Measurements from ENCODE around the gene POU2F1.

Gene POU2F1

DNA sequence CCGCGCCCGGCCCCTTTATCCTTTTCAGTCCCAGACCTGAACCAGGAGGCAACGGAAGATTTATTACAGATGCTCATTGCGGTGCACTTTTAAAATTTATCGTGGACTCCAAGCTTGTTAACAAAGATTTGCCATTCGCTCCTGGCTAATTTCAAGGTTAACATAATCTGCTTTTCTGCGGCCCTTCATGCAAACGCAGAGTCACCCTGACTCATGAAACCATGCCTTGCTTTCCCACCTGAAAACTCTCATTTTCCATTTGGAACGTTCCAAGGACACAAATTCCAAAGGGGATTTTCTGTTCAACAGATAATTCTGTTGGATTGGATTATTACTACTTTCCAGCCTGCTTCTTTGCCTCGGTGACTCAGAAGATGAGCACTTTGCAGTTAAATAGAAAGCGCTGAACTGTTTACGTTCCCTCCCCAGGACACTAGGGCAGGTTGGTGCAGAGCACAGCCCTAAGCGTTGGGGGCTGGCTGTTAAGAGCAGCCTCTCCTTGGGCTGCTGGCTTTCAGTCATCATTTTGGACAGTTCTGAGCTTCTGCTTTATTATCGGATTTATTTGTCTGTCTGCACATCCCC is 246.5 kb downstream of the POU2F1 start:
- no peak for DNase-seq (ENCODE audit: low read depth in 2 of 2)

GRCh38 chr1:167467752-167468151 is 247.1 kb downstream of the POU2F1 start:
- DNase-seq (ENCODE audit: low read depth in 2 of 2), result no peak

GRCh38 chr1:167469280-167469965 is 248.7 kb downstream of the POU2F1 start:
- no peak for DNase-seq (ENCODE audit: low read depth in 2 of 2)

- DNase-seq (ENCODE audit: low read depth in 2 of 2), result no peak
Observed at GRCh38 chr1:167471568-167471967, 250.9 kb downstream of the POU2F1 start.

GRCh38 chr1:167472752-167473521 is 252.3 kb downstream of the POU2F1 start:
- no peak for DNase-seq (ENCODE audit: low read depth in 2 of 2)

DNA sequence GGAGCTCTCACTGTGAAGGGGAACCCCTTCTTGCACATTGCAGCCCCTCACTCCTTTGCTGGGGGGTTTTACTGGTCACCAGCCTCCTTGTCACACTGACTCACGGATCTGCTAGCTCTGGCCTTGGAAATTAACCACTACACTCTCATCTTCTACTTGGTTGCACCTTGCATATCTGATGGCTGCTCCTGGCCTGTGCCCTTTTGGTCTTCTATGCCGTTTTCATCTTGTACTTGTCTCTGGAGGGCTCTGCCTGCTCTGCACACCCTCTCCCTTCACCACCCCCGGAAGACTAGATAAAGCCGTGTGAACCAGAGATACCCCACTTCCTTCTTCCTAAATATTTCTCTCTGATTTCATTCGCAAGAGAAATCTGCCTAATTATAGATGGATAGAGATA is 253.1 kb downstream of the POU2F1 start:
- no peak for DNase-seq (ENCODE audit: low read depth in 2 of 2)

- no peak for DNase-seq (ENCODE audit: low read depth in 2 of 2)
Observed at GRCh38 chr1:167474191-167474641, 253.5 kb downstream of the POU2F1 start.

GRCh38 chr1:167476061-167476460 is 255.4 kb downstream of the POU2F1 start:
- no peak for DNase-seq (ENCODE audit: low read depth in 2 of 2)
